HepG2 (cell line): ENCODE data around the gene SERTAD1.

Experiments used
- CHD2 ChIP-seq: IDR thresholded peaks from 2 replicates; pipeline ENCODE4 v1.6.1; 2011; ENCODE audit warnings: low read depth, low read length, improper control_type of control experiment
- SMAD1 ChIP-seq: sonication (generic); formaldehyde crosslinking; IDR thresholded peaks from 2 replicates; pipeline ENCODE4 v1.4.0; 2020; ENCODE audit warnings: missing genetic modification reagents, low read depth, mild to moderate bottlenecking, borderline replicate concordance
- ZNF510 ChIP-seq: sonication (generic); formaldehyde crosslinking; IDR thresholded peaks from 2 replicates; pipeline ENCODE4 v1.4.0; 2020; ENCODE audit warnings: low read depth, mild to moderate bottlenecking, missing genetic modification reagents
- TF ChIP-seq, protein P1 (sequence below): sonication (generic); formaldehyde crosslinking; IDR thresholded peaks from 2 replicates; pipeline ENCODE4 v1.4.0; 2020; ENCODE audit warnings: mild to moderate bottlenecking, missing genetic modification reagents

DNA sequence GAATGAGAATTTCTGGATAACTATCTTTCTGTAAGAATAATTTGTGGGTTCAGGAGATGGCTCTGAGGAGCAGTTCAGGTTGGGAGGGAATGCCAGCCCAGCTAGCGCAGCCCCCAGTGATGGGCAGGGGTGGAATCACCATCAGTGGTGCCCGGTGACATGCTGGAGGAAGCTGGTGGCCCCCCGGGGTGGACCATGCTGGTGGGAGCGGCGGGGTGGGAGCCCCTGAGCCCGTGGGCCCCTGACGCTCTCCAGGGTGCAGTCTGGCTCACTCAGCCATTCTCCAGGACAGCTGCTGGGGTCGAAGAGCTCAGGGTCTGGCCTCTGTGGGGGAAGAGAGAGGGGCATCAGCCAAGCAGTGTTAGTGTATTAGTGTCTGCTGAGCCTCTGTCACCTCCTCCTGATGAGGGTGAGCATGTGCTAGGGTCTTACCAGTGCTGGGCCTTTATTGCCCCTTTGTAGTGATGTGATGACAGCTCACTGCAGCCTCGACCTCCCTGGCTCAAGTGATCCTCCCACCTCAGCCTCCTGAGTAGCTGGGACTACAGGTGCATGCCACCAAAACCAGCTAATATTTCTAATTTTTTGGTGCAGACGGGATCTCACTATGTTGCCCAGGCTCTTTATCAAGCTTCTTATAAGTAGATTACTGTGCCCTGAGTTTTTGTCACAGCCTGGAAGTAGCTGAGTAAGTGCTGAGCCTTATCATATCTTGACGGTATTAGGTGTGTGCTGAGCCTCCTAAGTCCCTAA is 46.2 kb downstream of the SERTAD1 start:
- TF ChIP-seq SMAD1 (CRISPR knock-in tag): no peak
- TF ChIP-seq, protein P1, sequence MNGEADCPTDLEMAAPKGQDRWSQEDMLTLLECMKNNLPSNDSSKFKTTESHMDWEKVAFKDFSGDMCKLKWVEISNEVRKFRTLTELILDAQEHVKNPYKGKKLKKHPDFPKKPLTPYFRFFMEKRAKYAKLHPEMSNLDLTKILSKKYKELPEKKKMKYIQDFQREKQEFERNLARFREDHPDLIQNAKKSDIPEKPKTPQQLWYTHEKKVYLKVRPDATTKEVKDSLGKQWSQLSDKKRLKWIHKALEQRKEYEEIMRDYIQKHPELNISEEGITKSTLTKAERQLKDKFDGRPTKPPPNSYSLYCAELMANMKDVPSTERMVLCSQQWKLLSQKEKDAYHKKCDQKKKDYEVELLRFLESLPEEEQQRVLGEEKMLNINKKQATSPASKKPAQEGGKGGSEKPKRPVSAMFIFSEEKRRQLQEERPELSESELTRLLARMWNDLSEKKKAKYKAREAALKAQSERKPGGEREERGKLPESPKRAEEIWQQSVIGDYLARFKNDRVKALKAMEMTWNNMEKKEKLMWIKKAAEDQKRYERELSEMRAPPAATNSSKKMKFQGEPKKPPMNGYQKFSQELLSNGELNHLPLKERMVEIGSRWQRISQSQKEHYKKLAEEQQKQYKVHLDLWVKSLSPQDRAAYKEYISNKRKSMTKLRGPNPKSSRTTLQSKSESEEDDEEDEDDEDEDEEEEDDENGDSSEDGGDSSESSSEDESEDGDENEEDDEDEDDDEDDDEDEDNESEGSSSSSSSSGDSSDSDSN (CRISPR knock-in tag): no peak
- TF ChIP-seq ZNF510 (CRISPR knock-in tag): no peak
- no peak for TF ChIP-seq CHD2
